ENCODE data around the gene ADPRHL1.

GRCh38 chr13:113350065-113350937 lies 103.0 kb downstream of the ADPRHL1 start:
- TF ChIP-seq CTCF (IDR thresholded peaks at IDR 0.05; ENCODE audit: insufficient read depth, low read depth, low read length) (no peak), EZH2 (IDR thresholded peaks at IDR 0.05; ENCODE audit: insufficient read depth, low read length) (no peak)
